Prostate gland (tissue), 2 donors: Measurements from ENCODE around the gene LRFN3.
"Not testable (repeated sequence)": the region's sequence is repeated elsewhere in the genome, so short reads cannot be mapped to it uniquely, and the experiment has no call there.

Experiments
- CTCF ChIP-seq, 4 experiments: fragments of 200-600 bp in 2 of 4; fragments of 450-650 bp in 2 of 4; sonication (generic) in 2 of 4; IDR thresholded peaks; 1 replicate in 3 of 4; 2 replicates in 1 of 4; pipeline ENCODE4 v1.5.1; 2016 to 2019; ENCODE audit warnings: antibody characterized with exemption in 4 of 4, mild to moderate bottlenecking in 2 of 4, moderate library complexity in 2 of 4
- POLR2A ChIP-seq: fragments of 450-650 bp; IDR thresholded peaks from one replicate; pipeline ENCODE4 v1.6.1; 2016; ENCODE audit warnings: antibody characterized with exemption, mild to moderate bottlenecking
- POLR2AphosphoS5 ChIP-seq: sonication (generic); formaldehyde crosslinking; IDR thresholded peaks from one replicate; pipeline ENCODE4 v1.6.1; 2017; ENCODE audit warnings: antibody characterized with exemption

- not testable (repeated sequence) for TF ChIP-seq POLR2AphosphoS5; CTCF (IDR thresholded peaks at IDR 0.05); POLR2A
These were observed 25.8 kb upstream of the LRFN3 start for GRCh38 chr19:35910355-35910754.
